Pancreas (tissue), 10 donors: ENCODE data around the gene SDR42E2. TPM values are rescaled to one million over a fixed set of nuclear protein-coding genes. Genes with fewer than 3 reads are reported as not detected.
"Not testable (repeated sequence)": the region's sequence is repeated elsewhere in the genome, so short reads cannot be mapped to it uniquely, and the experiment has no call there.

Experiments
- ATAC-seq, 4 donors: fragments of 200-7000 bp; cut with Tn5 transposase; one replicate each; pipeline versions ENCODE4 v1.8.0 to v1.9.1; 2020; ENCODE audit warnings: mild to moderate bottlenecking in 4 of 4, moderate library complexity in 4 of 4
- DNase-seq, 6 donors: peaks; one replicate each; pipeline ENCODE4 v3.0.0-alpha.2; 2020
- FAIRE-seq: peaks from 2 replicates; lab custom pipeline; 2012; peaks lifted over from hg19 to GRCh38; lab: Jason Lieb, UNC
- H3K27ac ChIP-seq, 4 donors: fragments of 200-600 bp; sonication (generic); 1 replicate in 3 of 4; 2 replicates in 1 of 4; pipeline versions ENCODE4 v1.5.0 to v1.8.0; 2020
- H3K27me3 ChIP-seq, 4 donors: fragments of 200-600 bp; one replicate each; pipeline ENCODE4 v1.8.0; 2021
- H3K36me3 ChIP-seq, 3 donors: fragments of 200-600 bp; sonication (generic) in 1 of 3; one replicate each; pipeline versions ENCODE4 v1.5.0 to v1.8.0; 2020 to 2021
- H3K4me1 ChIP-seq, 3 donors: fragments of 200-600 bp; one replicate each; pipeline ENCODE4 v1.8.0; 2021
- H3K4me3 ChIP-seq, 4 donors: fragments of 200-600 bp; sonication (generic) in 2 of 4; one replicate each; pipeline versions ENCODE4 v1.5.0 to v1.8.0; 2020 to 2021
- H3K9me3 ChIP-seq, 4 donors: fragments of 200-600 bp; one replicate each; pipeline ENCODE4 v1.8.0; 2021
- CTCF ChIP-seq, 4 donors: fragments of 200-600 bp; sonication (generic) in 3 of 4; IDR thresholded peaks; one replicate each; pipeline versions ENCODE4 v1.5.0 to v1.8.0; 2021; ENCODE audit warnings: antibody characterized with exemption in 4 of 4
- WGBS, 2 donors: extraction: QIAGEN DNeasy Blood & Tissue Kit; methylation state at CpG; one replicate each; pipeline ENCODE4 v1.1.7; 2013; 5-methylcytosine and 5-hydroxymethylcytosine counted together
- intact Hi-C, 3 donors: fragments of 100-400 bp; cut with DNase I; formaldehyde crosslinking; loops; one replicate each; pipeline versions ENCODE4 v1.11.1 to v1.14.2; 2022
- polyA plus RNA-seq, 2 donors: library from polyadenylated mRNA; stranded (reverse); fragments of 200-250 nt; gene quantifications; one replicate each; pipeline ENCODE4 v1.2.3, GENCODE V29; 2013
- total RNA-seq, 6 donors: library from RNA; stranded (reverse); fragmentation: NEBNext Ultra II Directional in 4 of 6; extraction: Animal tissue kit (Norgen Biotek cat#: 25700) in 4 of 6; gene quantifications; one replicate each; pipeline versions ENCODE4 v1.2.1 to v1.2.4, GENCODE V29; 2021 to 2023
- donor health status: healthy with polysubstance abuse.
- donor health status: DM: no; HTN: no; CAD: no; lungs with moderate emphysema.
- donor health status: DM: no; HTN: no; CAD: no.
- donor health status: control.
- donor health status: control.
- donor health status: Bipolar disorder and iron deficiency.
- donor health status: DM: yes; HTN: yes; CAD: no.
- donor health status: DM: no; HTN: no; CAD: no.
- donor health status: DM: no; HTN: no; CAD: no.
- donor health status: DM: yes; HTN: yes; CAD: no.

The SDR42E2 gene
- total and polyA plus RNA-seq, 8 donors: 0.07 TPM; not detected in 7

GRCh38 chr16:22141767-22142166 is 20.5 kb upstream of the SDR42E2 start:
- H3K27me3 ChIP-seq: no peaks in the 10 kb centered on the region
- TF ChIP-seq CTCF (IDR thresholded peaks at IDR 0.05): no peak
- no peaks in the 10 kb centered on the region for H3K36me3 ChIP-seq
- H3K27ac ChIP-seq: no peak overlapping the region
- WGBS, 2 donors: 69 to 75% methylated on average over 1 of the region's 1 CpG
- H3K4me1 ChIP-seq: no peaks in the 10 kb centered on the region
- intact Hi-C loops: no loop called here
- FAIRE-seq: no peak
- DNase-seq: no peak
- ATAC-seq: no peak
- no peak overlapping the region for H3K4me3 ChIP-seq
- H3K9me3 ChIP-seq: no peaks in the 10 kb centered on the region

- no peak for ATAC-seq
- Histone ChIP-seq H3K27me3 (no peaks in the 10 kb centered on the region), H3K36me3 (no peaks in the 10 kb centered on the region), H3K4me3 (no peak overlapping the region), H3K9me3 (no peaks in the 10 kb centered on the region), H3K27ac (no peak overlapping the region), H3K4me1 (no peaks in the 10 kb centered on the region)
- WGBS, 2 donors: 84 to 99% methylated on average over 6 of the region's 6 CpGs
- DNase-seq: no peak
- no peak for TF ChIP-seq CTCF (IDR thresholded peaks at IDR 0.05)
- FAIRE-seq: no peak
- intact Hi-C loops: no loop called here
These were observed 17.8 kb upstream of the SDR42E2 start for GRCh38 chr16:22144520-22144919.

GRCh38 chr16:22147853-22148252 is 14.5 kb upstream of the SDR42E2 start:
- Histone ChIP-seq H3K36me3 (no peaks in the 10 kb centered on the region), H3K4me3 (no peak overlapping the region), H3K9me3 (no peaks in the 10 kb centered on the region), H3K27me3 (no peaks in the 10 kb centered on the region), H3K4me1 (no peaks in the 10 kb centered on the region), H3K27ac (no peak overlapping the region)
- intact Hi-C loops: no loop called here
- FAIRE-seq: no peak
- TF ChIP-seq CTCF (IDR thresholded peaks at IDR 0.05): no peak
- DNase-seq: no peak
- no peak for ATAC-seq
- 36 to 39% methylated on average over 9 of the region's 9 CpGs for WGBS, 2 donors

GRCh38 chr16:22151246-22151998 is 10.9 kb upstream of the SDR42E2 start:
- no peaks in the 10 kb centered on the region for H3K36me3 ChIP-seq
- intact Hi-C loops: no loop called here
- H3K27ac ChIP-seq: no peak overlapping the region
- no peaks in the 10 kb centered on the region for H3K4me1 ChIP-seq
- no peaks in the 10 kb centered on the region for H3K27me3 ChIP-seq
- FAIRE-seq (no peak), DNase-seq (no peak), ATAC-seq (no peak)
- TF ChIP-seq CTCF (IDR thresholded peaks at IDR 0.05): no peak
- WGBS, 2 donors: 71% methylated on average over 7 of the region's 7 CpGs
- no peaks in the 10 kb centered on the region for H3K9me3 ChIP-seq
- no peak overlapping the region for H3K4me3 ChIP-seq

GRCh38 chr16:22152316-22152715 is 10.0 kb upstream of the SDR42E2 start:
- H3K4me1 ChIP-seq: no peaks in the 10 kb centered on the region
- H3K36me3 ChIP-seq: no peaks in the 10 kb centered on the region
- no peaks in the 10 kb centered on the region for H3K27me3 ChIP-seq
- TF ChIP-seq CTCF (IDR thresholded peaks at IDR 0.05): no peak
- ATAC-seq: no peak
- WGBS, 2 donors: 78 to 80% methylated on average over 11 of the region's 11 CpGs
- FAIRE-seq: no peak
- DNase-seq: no peak
- no peaks in the 10 kb centered on the region for H3K9me3 ChIP-seq
- no peak overlapping the region for H3K4me3 ChIP-seq
- intact Hi-C loops: no loop called here
- H3K27ac ChIP-seq: no peak overlapping the region

- H3K27ac ChIP-seq, ATAC-seq, FAIRE-seq, H3K36me3 ChIP-seq, intact Hi-C loops, H3K4me3 ChIP-seq, H3K27me3 ChIP-seq, DNase-seq, H3K4me1 ChIP-seq, H3K9me3 ChIP-seq: not testable (repeated sequence)
- 71 to 77% methylated on average over 7 of the region's 7 CpGs for WGBS, 2 donors
These were observed 9.2 kb upstream of the SDR42E2 start for GRCh38 chr16:22153078-22153477.
